HepG2 (cell line): ENCODE results near the gene ADGRD1.

ENCODE experiments used
- GABPA ChIP-seq, 2 experiments: IDR thresholded peaks; 2 replicates each; pipeline ENCODE4 v1.6.1; 2011 to 2016; ENCODE audit warnings: low read depth in 2 of 2, low read length in 1 of 2, missing biosample characterization in 1 of 2, missing genetic modification characterization in 1 of 2
- HDAC6 ChIP-seq: fragments of 200-600 bp; sonication (generic); IDR thresholded peaks from 2 replicates; pipeline ENCODE4 v1.7.0; 2017; ENCODE audit warnings: mild to moderate bottlenecking, antibody characterized with exemption, low read length, low read depth
- TARDBP ChIP-seq: sonication (generic); formaldehyde crosslinking; IDR thresholded peaks from 2 replicates; pipeline ENCODE4 v1.8.0; 2022; ENCODE audit warnings: mild to moderate bottlenecking, missing genetic modification reagents
- ZNF263 ChIP-seq: sonication (generic); formaldehyde crosslinking; IDR thresholded peaks from 2 replicates; pipeline ENCODE4 v1.4.0; 2020; ENCODE audit warnings: missing genetic modification reagents
- TF ChIP-seq, protein P1 (sequence below), 2 experiments: fragments of 450-650 bp in 1 of 2; sonication (generic) in 1 of 2; formaldehyde crosslinking in 1 of 2; IDR thresholded peaks; 2 replicates each; pipeline versions ENCODE4 v1.6.1 to v1.8.0; 2016 to 2022; ENCODE audit warnings: antibody characterized with exemption in 1 of 2, mild to moderate bottlenecking in 1 of 2, missing genetic modification reagents in 1 of 2
- TF ChIP-seq, protein P2 (sequence below): sonication (generic); formaldehyde crosslinking; IDR thresholded peaks from 2 replicates; pipeline ENCODE4 v1.4.0; 2020; ENCODE audit warnings: mild to moderate bottlenecking, missing genetic modification reagents
- TF ChIP-seq, protein P3 (sequence below): sonication (generic); formaldehyde crosslinking; IDR thresholded peaks from 2 replicates; pipeline ENCODE4 v1.5.0; 2020; ENCODE audit warnings: mild to moderate bottlenecking, missing genetic modification reagents, moderate library complexity

DNA sequence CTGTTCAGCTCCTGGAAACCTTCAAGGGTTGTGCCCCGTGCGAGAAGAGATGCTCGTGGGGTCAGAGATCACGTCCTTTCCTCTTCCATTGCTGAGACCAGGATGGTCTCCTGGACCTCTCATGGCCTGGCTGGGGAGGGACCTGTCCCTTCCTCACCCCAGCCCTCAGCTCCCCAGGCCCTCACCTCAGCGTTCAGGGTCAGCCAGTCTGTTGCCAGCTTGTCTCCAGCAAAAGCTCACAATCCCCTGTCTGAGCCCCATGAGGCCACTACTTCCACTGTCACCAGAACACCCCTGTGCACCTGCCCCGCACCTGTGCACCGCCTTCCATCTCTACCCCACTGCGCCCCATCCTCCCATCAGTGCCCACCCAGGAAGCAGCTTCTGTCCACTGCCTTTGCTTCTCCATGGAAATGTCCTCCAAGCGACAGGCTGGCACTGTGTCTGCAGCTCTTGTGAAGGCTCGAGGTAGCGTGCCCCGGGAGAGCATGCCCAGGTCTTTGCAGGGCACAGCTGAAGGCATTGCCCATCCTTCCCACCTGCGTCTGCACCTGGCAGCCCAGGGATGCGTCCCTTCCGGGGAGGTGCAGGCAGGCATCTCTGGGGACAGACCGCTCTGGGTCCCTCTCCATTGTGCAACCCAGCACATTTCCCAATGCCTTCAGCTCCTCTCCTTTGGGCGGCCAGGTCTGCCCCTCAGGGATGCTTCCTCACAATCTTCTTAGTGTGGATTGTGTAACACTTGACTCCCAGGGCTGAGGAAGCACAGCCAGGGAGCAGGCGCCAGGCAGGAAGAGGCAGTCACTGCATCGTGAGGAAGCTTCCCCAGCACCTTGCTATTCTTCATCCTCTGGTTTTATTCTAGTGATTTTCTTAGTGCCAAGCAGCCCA lies 179.6 kb downstream of the ADGRD1 start:
- TF ChIP-seq, protein P1, sequence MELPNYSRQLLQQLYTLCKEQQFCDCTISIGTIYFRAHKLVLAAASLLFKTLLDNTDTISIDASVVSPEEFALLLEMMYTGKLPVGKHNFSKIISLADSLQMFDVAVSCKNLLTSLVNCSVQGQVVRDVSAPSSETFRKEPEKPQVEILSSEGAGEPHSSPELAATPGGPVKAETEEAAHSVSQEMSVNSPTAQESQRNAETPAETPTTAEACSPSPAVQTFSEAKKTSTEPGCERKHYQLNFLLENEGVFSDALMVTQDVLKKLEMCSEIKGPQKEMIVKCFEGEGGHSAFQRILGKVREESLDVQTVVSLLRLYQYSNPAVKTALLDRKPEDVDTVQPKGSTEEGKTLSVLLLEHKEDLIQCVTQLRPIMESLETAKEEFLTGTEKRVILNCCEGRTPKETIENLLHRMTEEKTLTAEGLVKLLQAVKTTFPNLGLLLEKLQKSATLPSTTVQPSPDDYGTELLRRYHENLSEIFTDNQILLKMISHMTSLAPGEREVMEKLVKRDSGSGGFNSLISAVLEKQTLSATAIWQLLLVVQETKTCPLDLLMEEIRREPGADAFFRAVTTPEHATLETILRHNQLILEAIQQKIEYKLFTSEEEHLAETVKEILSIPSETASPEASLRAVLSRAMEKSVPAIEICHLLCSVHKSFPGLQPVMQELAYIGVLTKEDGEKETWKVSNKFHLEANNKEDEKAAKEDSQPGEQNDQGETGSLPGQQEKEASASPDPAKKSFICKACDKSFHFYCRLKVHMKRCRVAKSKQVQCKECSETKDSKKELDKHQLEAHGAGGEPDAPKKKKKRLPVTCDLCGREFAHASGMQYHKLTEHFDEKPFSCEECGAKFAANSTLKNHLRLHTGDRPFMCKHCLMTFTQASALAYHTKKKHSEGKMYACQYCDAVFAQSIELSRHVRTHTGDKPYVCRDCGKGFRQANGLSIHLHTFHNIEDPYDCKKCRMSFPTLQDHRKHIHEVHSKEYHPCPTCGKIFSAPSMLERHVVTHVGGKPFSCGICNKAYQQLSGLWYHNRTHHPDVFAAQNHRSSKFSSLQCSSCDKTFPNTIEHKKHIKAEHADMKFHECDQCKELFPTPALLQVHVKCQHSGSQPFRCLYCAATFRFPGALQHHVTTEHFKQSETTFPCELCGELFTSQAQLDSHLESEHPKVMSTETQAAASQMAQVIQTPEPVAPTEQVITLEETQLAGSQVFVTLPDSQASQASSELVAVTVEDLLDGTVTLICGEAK (IDR thresholded peaks at IDR 0.05) = no peak
- TF ChIP-seq, protein P1 (CRISPR knock-in tag; IDR thresholded peaks at IDR 0.05) = no peak
- TF ChIP-seq, protein P2, sequence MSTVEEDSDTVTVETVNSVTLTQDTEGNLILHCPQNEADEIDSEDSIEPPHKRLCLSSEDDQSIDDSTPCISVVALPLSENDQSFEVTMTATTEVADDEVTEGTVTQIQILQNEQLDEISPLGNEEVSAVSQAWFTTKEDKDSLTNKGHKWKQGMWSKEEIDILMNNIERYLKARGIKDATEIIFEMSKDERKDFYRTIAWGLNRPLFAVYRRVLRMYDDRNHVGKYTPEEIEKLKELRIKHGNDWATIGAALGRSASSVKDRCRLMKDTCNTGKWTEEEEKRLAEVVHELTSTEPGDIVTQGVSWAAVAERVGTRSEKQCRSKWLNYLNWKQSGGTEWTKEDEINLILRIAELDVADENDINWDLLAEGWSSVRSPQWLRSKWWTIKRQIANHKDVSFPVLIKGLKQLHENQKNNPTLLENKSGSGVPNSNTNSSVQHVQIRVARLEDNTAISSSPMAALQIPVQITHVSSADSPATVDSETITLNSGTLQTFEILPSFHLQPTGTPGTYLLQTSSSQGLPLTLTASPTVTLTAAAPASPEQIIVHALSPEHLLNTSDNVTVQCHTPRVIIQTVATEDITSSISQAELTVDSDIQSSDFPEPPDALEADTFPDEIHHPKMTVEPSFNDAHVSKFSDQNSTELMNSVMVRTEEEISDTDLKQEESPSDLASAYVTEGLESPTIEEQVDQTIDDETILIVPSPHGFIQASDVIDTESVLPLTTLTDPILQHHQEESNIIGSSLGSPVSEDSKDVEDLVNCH = no peak
- TF ChIP-seq, protein P3, sequence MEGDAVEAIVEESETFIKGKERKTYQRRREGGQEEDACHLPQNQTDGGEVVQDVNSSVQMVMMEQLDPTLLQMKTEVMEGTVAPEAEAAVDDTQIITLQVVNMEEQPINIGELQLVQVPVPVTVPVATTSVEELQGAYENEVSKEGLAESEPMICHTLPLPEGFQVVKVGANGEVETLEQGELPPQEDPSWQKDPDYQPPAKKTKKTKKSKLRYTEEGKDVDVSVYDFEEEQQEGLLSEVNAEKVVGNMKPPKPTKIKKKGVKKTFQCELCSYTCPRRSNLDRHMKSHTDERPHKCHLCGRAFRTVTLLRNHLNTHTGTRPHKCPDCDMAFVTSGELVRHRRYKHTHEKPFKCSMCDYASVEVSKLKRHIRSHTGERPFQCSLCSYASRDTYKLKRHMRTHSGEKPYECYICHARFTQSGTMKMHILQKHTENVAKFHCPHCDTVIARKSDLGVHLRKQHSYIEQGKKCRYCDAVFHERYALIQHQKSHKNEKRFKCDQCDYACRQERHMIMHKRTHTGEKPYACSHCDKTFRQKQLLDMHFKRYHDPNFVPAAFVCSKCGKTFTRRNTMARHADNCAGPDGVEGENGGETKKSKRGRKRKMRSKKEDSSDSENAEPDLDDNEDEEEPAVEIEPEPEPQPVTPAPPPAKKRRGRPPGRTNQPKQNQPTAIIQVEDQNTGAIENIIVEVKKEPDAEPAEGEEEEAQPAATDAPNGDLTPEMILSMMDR = no peak
- TF ChIP-seq GABPA (IDR thresholded peaks at IDR 0.05; ENCODE audit: low read depth, low read length) (no peak), GABPA (CRISPR knock-in tag; IDR thresholded peaks at IDR 0.05; ENCODE audit: low read depth) (no peak), HDAC6 (no peak), TARDBP (CRISPR knock-in tag) (no peak), ZNF263 (CRISPR knock-in tag) (no peak)
